Stimulated activated CD4-positive, alpha-beta T cell treated with anti-CD3 and anti-CD28 coated beads, Interleukin-12 subunit alpha, Interleukin-12 subunit beta, amount 100 ng/mL, for 4 hours (primary cell): ENCODE results near the gene BCL6.

Experiments used
- DNase-seq: peaks from one replicate; pipeline ENCODE4 v3.0.0-alpha.2; 2020

Gene BCL6

DNA sequence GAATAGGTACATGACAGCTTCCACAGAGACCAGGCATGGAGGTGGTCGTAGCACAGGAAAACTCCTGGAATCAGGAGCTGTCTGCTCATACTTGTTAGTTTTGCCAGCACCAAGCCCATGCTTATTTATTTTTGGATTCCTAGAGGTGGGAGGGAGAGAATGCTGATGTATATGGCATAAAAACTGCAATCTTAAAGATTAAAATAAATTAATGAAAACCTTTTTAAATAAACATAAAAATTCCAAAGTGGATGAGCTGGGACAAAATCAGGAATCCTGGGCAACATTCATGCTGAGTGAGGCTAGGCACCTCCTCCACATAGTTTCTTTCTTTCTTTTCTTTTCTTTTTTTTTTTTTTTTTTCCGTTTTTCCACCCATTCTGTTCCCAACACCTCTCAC is 14.3 kb upstream of the BCL6 start:
- DNase-seq: no peak

DNA sequence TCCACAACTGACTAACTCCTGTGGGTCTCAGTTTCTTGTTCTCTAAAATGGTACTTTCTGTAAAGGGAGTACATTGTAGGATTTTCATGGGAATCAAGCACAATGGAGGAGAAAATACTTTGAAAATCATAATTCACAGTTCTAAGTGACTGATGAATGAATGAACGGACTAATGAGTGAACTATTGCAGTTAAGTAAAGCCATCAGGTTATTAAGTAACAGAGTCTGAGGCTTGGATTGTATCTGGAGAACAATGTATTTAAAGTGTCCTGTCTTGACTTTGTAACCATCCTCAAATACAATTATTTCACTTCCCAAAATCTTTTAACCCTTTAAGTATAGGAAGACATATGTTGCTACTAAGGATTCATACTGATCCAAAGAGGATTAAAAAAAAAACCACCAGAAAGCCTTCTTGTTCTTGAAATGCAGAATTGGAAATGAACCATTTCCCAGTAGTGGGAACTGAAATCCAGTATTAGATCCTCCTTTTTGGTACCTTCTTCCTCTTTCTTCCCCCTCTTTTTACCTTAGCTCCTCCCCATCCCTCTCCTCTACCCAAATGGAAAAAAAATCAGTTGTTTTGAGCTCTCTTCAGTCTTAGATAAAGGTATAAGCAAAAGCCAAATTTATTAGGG is 13.2 kb upstream of the BCL6 start:
- no peak for DNase-seq

DNA sequence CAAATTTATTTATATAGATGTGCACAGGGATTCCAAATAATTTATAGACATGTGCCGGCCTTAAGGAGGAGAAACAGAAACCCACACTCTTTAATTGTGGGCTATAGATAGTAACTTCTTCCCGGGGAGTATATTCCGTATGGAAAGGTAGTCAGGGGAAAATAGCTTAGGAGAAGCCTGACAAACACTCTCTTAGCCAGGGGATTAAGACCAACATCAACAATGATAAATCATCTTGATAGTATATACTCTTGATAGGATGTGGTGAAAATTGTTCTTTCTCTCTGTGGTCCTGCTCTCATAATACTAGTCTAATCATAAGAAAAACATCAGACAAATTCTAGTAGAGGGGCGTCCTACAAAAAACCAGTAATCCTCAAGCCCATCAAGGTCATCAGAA is 8.2 kb upstream of the BCL6 start:
- DNase-seq: no peak

DNA sequence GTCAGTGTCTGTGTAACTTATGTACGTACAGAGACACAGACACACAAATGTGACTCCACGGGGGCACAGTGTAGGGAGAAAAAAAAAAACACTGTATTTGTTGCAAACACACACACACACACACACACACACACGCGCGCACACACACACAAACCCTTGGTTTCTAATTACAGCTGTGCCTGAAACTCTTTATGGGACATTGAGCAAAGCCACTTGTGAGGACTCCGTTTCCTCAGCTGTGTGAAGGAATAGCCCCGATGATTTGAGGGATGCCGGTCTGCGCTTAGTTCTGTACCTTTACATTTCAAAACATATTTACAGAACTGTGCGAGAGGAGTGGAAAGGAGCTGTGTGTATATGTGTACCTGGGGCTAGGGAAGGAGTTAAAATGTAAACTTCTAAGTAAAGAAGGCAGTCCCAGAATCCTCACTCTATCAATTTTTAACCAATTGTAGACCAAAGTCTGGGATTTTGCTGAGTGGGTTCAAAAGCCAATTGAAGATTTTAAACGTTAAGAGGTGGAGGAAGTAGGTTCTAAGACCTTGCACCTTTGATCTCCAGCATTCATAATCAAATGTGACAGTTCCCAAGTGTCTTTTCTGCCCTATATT is 5.3 kb upstream of the BCL6 start:
- no peak for DNase-seq

DNA sequence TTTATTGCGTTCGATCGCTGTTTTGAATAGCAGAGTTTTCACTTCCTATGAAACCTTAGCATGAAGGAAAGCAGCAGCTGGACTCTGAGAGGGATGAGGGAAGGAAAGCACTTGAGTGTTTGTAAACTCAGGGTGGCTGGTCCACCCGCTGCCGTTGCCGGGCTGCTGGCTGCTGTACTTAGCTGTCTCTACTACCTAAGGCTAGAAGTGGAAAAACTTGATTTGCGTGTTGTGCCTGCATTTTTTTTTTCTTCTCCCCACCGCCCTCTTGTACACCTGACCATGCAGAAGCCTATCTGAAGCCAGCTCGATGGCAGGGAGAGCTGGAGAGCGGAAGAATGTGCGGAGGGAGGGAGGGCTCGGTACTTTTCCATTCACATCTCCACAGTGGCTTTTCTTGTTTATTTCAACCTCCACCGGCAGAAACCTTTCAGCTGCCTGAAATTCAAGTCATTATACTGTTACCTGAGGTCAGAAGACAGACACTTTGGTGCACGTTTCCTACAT is 4.8 kb upstream of the BCL6 start:
- no peak for DNase-seq

DNA sequence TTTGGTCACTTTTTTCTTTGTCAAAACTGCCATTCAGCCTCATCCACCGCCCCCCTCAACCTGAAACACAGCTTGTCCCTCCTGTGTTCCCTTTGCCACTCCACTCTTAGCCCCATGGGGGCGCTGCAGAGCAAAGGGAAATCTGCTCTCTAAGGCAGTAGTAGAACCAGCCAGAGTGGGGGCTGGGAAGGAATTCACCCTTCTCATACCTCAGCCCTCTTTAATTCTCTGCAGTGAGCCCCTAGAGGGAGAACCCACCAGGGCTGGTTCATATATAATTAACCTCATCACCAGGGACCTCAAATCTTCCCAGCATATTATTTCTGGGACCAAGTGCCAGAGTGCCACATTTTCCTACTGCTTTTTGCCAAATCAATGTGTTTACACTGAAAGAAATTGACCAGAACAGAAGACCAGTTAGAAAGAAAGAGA is 2.8 kb upstream of the BCL6 start:
- peak; percentile 87 for DNase-seq

DNA sequence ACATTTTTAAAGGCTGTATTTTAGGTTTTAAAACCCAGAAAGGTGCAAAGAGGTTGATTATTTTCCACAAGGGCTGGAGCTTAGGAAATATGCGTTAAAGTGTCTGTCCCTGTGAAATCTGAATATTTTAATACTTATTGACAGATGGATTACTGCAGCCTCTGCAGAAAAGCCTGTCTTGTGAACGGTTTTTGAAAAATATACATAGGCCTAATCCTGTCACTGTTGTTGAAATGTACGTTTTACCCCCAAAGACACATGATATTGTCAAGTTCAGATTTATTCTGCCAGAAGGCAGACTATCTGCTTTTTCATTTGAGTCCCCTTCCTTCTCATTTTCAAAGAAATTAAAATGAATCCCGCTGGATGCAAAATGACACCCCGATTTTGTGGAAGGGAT is 2.2 kb upstream of the BCL6 start:
- no peak for DNase-seq

DNA sequence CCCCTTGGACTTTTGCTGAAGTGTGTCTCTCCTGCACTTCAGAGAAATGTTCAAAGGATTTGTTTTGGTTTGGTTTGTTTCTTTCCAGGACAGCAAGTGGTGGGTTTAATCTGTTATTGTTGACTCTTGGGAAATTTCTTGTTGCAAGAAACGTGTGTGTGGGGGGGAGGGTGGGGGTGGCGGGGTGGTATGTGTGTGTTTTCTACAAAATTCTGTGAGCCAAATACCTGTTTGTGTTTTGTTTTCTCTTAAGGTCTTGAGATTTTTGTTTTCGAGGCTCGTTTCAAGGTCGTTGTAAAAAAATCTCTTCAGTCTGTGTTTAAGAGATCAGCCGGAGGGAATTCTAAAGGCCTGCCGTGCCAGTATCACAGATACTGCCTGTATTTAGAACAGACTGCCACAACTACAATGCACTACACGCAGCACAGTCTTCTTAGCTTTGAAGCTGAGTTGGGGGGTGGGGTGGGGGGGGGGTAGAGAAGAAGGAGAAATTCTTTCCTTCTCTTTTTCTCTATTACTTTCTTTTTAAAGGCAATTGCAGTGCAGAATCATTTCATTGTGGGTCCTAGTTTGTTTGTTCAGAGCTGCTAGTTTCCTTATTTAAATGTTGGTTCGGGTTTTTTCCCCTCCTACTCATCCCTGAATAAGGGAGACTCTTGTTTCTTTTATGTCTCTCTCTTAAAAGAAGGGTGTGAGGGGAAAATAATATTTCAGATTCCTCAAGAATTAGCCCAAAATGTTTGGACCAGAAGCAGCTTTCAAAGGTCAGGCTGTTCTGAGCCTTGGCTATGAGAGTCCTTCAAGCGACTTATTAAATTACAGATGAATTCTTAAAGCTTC is 1.4 kb upstream of the BCL6 start:
- DNase-seq: no peak

DNA sequence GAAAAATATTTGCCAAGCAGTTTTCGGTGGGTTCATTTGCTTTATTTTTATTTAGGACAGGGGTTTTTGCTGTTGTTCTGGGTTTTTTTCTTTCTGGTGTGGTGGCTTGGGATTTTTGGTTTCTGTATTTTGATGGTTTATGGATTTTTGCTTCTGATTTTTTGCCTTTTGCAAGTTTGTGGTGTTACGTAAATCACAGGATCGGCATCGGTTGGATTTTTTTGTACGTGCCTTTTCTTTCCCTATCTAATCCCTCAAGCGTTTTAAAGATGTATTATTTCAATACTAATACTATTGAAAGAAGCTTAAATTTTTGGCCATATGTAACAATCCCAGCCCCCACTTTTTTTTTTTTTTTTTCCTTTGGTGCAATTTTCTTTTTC is 782 bp upstream of the BCL6 start:
- DNase-seq: no peak

DNA sequence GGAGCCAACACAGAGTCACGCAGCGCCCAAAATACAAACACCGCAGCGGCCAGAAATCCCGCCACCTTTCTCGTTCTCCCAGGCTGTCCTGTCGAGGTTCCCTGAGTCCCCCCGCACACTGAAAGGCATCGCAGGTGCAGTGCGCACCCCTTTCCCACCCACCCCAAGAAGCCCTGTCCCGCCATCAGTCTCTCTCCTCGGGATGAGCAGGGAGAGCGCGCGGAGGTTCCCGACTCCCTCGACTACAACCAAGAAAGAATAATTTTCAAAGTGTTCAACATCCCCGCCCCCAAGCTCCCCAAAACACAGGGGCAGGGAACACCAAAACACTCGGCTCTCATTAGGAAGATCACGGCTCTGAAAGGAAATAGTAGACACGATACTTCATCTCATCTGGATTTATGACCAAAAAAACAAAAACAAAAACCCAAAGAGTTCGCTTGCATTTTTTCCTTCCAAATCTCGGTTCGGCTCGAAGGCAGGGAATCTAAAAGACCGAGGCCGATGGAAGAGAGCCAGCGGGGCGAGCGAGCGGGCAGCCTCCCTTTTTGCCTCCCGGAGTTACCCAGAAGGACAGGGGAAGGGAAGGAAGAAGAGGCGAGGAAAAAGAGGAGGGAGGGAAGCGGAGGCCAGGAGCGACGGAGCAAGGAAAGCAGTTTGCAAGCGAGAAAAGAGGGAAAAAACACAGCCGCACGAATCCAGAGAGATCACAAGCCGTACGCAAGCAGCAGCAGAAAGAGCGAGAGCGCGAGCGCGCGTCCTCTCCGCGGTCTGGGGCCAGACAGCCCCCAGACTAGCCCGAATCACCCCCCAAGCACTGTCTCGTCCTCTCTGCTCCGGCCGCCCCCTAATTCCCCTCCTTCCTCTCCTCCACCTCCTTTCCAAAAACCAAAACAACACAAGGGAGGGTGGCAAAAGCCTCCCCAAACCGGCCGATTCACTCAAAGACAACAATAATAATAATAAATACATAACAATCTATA is 808 bp downstream of the BCL6 start:
- DNase-seq: peak; percentile 40

DNA sequence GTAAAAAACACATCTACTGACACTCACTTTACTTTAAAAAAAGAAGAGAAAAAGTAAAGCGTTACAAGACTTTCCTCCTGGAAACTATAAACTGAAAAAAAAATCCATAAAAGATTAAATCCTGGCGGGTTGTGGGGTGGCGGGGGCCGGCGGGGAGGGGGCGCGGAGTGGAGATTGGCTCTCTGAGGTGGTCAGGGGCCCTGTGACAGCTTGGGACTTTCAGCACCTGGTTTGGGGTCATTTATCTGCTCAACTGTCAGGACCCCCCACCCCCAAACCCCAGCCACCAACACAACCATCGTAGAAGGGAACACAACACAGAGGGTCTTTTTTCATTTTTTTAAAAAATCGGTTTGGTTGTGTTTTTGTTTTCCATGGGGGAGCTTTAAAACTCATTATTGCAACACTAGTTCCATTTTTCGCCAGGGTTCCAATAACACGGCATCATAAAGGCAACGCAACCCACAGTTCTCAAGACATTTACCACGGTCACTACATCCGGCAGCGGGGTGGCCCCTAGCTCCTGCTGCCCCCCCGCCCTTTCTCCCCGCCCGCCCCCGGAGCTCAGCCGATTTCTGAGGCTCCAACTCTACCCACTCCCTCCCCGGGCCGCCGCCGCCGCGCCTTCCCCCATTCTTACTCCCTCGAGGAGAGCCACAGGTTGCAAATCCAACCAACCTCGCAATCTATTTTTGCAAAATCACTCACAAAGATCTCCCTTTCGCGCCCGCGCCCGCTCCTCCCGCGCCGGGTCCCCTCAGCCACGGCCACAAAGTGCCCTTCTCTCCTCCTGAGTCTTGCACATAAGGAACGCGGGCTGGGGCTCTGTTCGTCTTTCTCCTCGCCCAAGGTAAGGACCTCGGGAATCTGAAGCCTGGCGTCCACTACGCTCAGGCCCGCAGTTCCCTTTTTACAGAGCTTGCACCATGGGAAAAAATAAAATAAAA is 1.8 kb downstream of the BCL6 start:
- peak; percentile 62 for DNase-seq

DNA sequence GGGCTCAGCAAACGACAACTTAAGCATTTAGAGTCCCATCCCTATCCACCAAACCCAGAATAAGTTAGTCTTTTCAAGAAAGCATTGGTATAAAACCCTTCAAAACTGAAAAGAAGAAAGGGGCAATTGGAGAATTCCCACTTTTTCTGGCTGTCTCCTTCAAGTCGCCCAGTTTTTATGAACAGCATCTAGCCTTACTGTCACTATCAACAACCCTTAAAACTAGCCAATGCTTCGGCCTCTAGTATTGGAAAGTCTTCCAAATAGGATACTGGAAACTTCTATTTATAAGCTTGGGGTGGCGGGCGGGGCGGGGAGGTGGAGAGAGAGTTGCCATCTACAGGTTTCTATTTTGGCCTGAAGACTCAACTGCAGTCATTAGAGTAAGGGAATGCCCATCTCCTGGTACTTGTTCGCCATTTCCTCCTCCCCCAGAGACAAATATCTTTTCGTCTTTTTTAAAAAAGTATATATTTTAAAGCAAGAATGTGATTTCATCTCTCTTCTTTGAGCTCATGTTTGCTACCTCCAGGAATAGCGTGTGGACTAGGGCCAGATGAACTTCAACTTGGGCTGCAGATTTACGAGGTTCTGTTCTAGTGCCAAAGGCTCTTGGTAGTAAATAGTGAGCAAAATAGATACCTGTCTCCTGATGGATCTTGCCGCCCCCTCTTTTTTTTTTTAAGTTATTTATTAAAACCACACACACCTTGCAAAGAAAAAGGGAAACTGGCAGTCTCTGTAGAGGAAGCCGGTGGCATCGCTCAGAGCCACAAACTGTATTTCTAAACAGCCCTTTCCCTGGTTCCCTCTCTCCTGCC is 2.7 kb downstream of the BCL6 start:
- no peak for DNase-seq

DNA sequence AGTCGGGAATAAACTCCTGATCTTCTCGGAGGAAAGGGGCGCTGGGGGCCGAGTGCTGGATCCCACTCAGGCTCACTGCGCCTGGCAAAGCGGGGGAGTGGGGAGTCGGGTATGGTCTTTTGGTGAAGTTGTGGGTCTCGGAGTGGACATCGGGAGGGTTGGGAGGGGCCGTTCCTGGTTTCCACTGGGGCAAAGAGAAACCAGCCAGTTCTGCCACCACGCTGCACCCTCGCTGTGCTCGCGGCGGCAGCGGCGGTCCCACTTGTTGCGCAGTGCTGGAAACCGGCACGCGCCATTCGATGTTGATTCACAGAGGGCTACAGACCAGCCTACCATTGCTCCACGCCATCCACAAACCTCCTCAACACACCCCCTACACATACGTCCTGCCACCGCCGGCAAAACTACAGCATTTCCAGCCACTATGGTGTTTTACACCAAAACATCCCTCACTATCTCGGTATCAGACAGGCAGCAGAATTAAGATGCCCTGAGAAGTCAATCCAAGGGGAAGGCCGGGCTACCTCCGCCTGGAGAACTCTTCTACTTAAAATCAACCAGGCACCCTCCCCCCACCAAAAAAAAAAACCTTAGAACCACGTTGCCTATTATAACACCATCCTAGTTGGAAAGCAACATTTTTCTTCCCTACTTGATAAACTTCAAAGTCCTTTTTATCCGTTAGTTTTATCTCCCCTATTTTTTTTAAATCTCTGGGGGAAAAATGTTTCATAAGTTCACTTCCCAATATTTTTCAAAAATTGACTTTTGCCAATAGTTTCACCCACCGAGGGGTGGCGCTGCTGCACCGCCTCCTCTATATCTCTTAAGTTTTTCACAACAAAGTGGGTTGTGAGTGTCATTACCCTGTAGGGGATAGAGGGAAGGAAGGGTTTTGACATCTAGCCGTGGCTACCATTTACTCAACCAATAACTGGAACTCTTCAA is 3.6 kb downstream of the BCL6 start:
- DNase-seq: peak; percentile 76

DNA sequence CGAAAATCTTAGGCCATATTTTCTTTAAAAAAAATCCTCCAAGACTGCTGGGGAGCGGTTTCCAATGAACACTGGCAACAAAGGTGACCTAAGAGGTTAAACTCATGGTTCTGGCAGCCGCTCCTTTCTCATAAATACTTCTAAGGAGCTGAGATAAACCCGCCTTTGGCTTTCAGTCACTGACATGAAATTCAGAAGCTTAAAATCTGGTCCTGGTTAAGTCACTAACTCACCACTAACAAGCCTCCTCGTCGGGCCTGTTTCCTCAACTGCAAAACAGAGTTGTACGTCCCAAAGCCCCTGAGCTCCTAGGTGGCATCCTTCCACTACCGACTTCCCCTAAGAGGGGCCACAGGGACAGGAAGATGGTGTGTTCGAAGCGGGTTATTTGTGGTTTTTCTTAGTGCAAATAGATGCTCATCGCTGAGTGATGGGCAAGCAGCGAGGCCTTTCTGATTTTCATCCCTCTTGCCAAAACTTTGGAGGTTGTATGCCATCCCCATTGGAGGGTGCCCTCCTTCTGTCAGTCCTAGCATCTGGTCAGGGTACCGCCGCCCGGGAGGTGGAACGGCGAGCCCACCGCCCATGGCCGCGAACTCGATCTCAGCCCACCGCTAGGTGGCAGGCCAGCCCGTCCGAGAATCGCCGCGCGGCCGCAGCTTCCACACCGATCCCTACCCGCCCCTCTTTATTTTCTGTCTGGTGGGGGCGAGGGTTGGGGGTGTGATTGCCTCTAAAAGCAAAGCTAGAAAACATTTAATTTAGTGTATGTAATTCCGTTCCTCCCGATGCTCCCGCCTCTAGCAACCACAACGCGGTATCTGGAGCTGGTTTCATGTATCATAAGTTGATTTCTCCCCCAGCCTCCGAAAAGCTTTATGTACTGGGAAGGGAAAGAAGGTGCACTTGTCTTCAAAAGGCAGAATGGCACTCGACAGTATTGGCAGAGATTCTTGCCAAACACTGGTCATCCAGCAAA is 4.6 kb downstream of the BCL6 start:
- DNase-seq: peak; percentile 73

DNA sequence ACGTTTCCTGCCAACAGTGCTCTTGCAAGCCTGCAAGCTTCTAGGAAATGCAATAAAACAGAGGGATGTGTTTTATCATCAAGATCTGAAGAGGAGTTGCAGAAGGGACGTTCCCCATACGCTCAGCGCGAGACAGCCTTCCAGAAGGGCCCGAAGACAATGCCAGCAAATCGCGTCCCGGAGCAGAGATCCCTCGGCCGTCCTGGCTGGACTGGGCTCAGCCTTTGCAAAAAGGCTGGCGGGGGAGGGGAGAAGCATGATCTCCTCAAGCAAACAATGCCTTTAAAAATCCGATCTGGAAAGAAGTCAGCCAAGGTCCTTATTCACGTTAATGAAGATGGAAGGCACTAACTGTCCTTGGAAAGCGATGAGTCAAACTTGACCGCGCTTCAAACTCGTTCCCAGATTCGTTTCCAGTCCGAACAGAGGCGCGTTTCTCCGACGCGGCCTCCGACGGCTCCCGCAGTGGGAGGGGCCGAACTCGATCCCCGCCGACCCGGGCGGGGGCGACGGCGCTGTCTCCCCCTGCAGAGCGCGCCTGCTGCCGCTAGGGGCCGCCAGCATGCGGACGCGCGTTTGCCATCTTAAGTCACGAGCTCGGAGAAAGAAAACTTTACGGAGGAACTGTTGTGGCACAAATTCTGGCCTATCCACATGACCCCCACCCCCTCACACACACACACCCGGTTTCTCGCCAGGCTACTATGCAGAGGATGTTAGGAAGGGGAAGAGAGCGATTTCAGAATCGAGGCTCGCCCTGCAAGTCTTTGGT is 5.5 kb downstream of the BCL6 start:
- peak; percentile 74 for DNase-seq

DNA sequence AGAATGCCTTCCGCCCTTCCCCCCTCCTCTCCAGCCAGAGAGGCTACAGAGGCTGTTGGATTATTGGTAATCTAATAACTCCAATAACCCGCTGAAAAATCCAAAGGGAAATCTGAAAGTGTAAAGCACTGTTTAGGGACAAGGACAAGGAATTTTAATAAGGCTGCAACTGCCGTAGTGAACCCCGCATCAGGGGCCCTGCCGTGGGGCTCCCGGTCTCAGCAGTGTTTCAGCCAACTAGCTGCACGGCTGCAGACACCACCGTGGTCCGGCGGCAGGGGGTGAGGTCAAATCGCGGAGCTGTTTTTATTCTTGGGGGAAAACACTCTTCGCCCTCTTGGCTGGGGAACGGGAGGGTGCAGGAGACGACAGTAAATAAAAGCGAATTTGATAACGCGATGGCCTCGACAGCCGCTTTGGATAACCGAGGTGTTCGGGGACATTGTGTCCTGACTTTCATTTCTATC is 6.1 kb downstream of the BCL6 start:
- peak; percentile 25 for DNase-seq
